Cardiac fibroblast (primary cell): ENCODE measurements around the gene MACROD2.

Experiments
- DNase-seq, 2 donors: peaks; one replicate each; pipeline versions ENCODE4 v3.0.0 to v3.0.0-alpha.2; 2010; ENCODE audit warnings: low read depth in 2 of 2
- H3K4me3 ChIP-seq, 2 donors: replicated peaks in 1 of 2; 1 replicate in 1 of 2; 2 replicates in 1 of 2; pipeline ENCODE4 v1.5.1; 2011; ENCODE audit warnings: low read depth in 2 of 2, low read length in 2 of 2, mild to moderate bottlenecking in 2 of 2, moderate library complexity in 1 of 2
- CTCF ChIP-seq: IDR thresholded peaks from one replicate; pipeline ENCODE4 v1.5.1; 2011; ENCODE audit warnings: low read depth, mild to moderate bottlenecking, low read length, inconsistent platforms

MACROD2 gene

GRCh38 chr20:14666696-14667095, 671.4 kb downstream of the MACROD2 start:
- no peak overlapping the region for H3K4me3 ChIP-seq
- no peak for TF ChIP-seq CTCF
- DNase-seq = no peak

- H3K4me3 ChIP-seq = no peak overlapping the region
- DNase-seq = no peak
- TF ChIP-seq CTCF = no peak
Observed at GRCh38 chr20:14667226-14667625, 671.9 kb downstream of the MACROD2 start.

- H3K4me3 ChIP-seq = no peak overlapping the region
- peak in 1 of 2 donors; percentile 21 for DNase-seq
- no peak for TF ChIP-seq CTCF
Observed at GRCh38 chr20:14672066-14672465, 676.8 kb downstream of the MACROD2 start.

- no peak overlapping the region for H3K4me3 ChIP-seq
- DNase-seq = no peak
- no peak for TF ChIP-seq CTCF
Observed at GRCh38 chr20:14673164-14673563, 677.8 kb downstream of the MACROD2 start.

- no peak for DNase-seq
- TF ChIP-seq CTCF = no peak
- no peak overlapping the region for H3K4me3 ChIP-seq
Observed at GRCh38 chr20:14677455-14677854, 682.1 kb downstream of the MACROD2 start.

GRCh38 chr20:14685183-14685582, 689.9 kb downstream of the MACROD2 start:
- no peak for TF ChIP-seq CTCF

GRCh38 chr20:14687313-14687712, 692.0 kb downstream of the MACROD2 start:
- no peak overlapping the region for H3K4me3 ChIP-seq
- peak in 1 of 2 donors; percentile 2 for DNase-seq
- no peak for TF ChIP-seq CTCF

More at GRCh38 chr20:14685183-14685582, 689.9 kb downstream of the MACROD2 start:
- DNase-seq = no peak
- H3K4me3 ChIP-seq = no peak overlapping the region
